Hepatocyte (in vitro differentiated cells): ENCODE measurements around the gene PCBP1. TPM values are rescaled to one million over a fixed set of nuclear protein-coding genes. Genes with fewer than 3 reads are reported as not detected.

Experiments
- DNase-seq: peaks from one replicate; pipeline ENCODE4 v3.0.0-alpha.2; 2016; ENCODE audit warnings: low spot score
- H2AFZ ChIP-seq: fragments of 200-600 bp; sonication (generic); 2 replicates; pipeline ENCODE4 v1.6.0; 2016; ENCODE audit warnings: antibody characterized with exemption, mild to moderate bottlenecking
- H3K27ac ChIP-seq: fragments of 200-600 bp; sonication (generic); 2 replicates; pipeline ENCODE4 v1.5.1; 2016; ENCODE audit warnings: mild to moderate bottlenecking
- H3K27me3 ChIP-seq: fragments of 200-600 bp; sonication (generic); 2 replicates; pipeline ENCODE4 v1.6.1; 2016
- H3K36me3 ChIP-seq: fragments of 200-600 bp; sonication (generic); replicated peaks from 2 replicates; pipeline ENCODE4 v1.5.1; 2016; ENCODE audit warnings: low read depth; ENCODE audit not compliant: insufficient read depth
- H3K4me1 ChIP-seq: fragments of 200-600 bp; sonication (generic); 2 replicates; pipeline ENCODE4 v1.5.1; 2016; ENCODE audit warnings: mild to moderate bottlenecking, moderate library complexity; ENCODE audit not compliant: insufficient read depth
- H3K4me2 ChIP-seq: fragments of 200-600 bp; sonication (generic); 2 replicates; pipeline ENCODE4 v1.6.0; 2016
- H3K4me3 ChIP-seq: fragments of 200-600 bp; sonication (generic); 2 replicates; pipeline ENCODE4 v1.5.1; 2016; ENCODE audit warnings: mild to moderate bottlenecking
- H3K79me2 ChIP-seq: fragments of 200-600 bp; sonication (generic); 2 replicates; pipeline ENCODE4 v1.6.0; 2017; ENCODE audit warnings: mild to moderate bottlenecking
- H3K9me2 ChIP-seq: fragments of 200-600 bp; sonication (generic); replicated peaks from 2 replicates; pipeline ENCODE4 v1.6.0; 2017; ENCODE audit warnings: mild to moderate bottlenecking; ENCODE audit not compliant: insufficient read depth
- H3K9me3 ChIP-seq: fragments of 200-600 bp; sonication (generic); 2 replicates; pipeline ENCODE4 v1.5.1; 2016; ENCODE audit warnings: low read depth, mild to moderate bottlenecking
- H4K20me1 ChIP-seq: fragments of 200-600 bp; sonication (generic); 2 replicates; pipeline ENCODE4 v1.6.0; 2016; ENCODE audit warnings: mild to moderate bottlenecking; ENCODE audit not compliant: insufficient read depth, poor library complexity, severe bottlenecking
- CTCF ChIP-seq: fragments of 200-600 bp; sonication (generic); IDR thresholded peaks from 2 replicates; pipeline ENCODE4 v1.5.1; 2016; ENCODE audit warnings: antibody characterized with exemption, mild to moderate bottlenecking; ENCODE audit not compliant: poor library complexity
- EZH2 ChIP-seq: fragments of 200-600 bp; sonication (generic); IDR thresholded peaks from 2 replicates; pipeline ENCODE4 v1.6.1; 2016; ENCODE audit warnings: antibody characterized with exemption, mild to moderate bottlenecking, borderline replicate concordance
- EZH2phosphoT487 ChIP-seq: fragments of 200-600 bp; sonication (generic); IDR thresholded peaks from one replicate; pipeline ENCODE4 v1.6.1; 2018; ENCODE audit warnings: antibody characterized with exemption, mild to moderate bottlenecking, low read depth, moderate library complexity; ENCODE audit not compliant: unreplicated experiment, severe bottlenecking
- WGBS: methylation state at CpG from one replicate; pipeline ENCODE4 v1.1.6; 2016; ENCODE audit warnings: low lambda C conversion rate; ENCODE audit errors: missing lambda C conversion rate; 5-methylcytosine and 5-hydroxymethylcytosine counted together
- polyA plus RNA-seq: library from polyadenylated mRNA; unstranded; fragments of >200 nt; fragmentation: Nextera tagmentation; extraction: Ambion mirVana; gene quantifications from 2 replicates; pipeline ENCODE4 v1.2.1, GENCODE V29; 2016
- total RNA-seq: library from RNA; depleted of rRNA; stranded (reverse); fragments of >200 nt; gene quantifications from 2 replicates; pipeline ENCODE4 v1.2.3, GENCODE V29; 2014

Gene PCBP1
- total and polyA plus RNA-seq, 2 experiments from 2014 or later = 97.1 to 183 TPM

- Histone ChIP-seq H4K20me1 (no peaks in the 10 kb centered on the region), H3K9me2 (no peaks in the 10 kb centered on the region), H3K27me3 (no peaks in the 10 kb centered on the region), H2AFZ (no peak overlapping the region), H3K4me2 (no peak overlapping the region), H3K4me3 (no peak overlapping the region), H3K27ac (no peak overlapping the region), H3K4me1 (no peaks in the 10 kb centered on the region), H3K36me3 (no peaks in the 10 kb centered on the region), H3K9me3 (no peaks in the 10 kb centered on the region), H3K79me2 (no peaks in the 10 kb centered on the region)
- no peak for DNase-seq
- TF ChIP-seq CTCF (no peak), EZH2 (no peak), EZH2phosphoT487 (no peak)
- WGBS = 90% methylated on average over 2 of the region's 2 CpGs
Measured at GRCh38 chr2:70042246-70042645, 45.0 kb upstream of the PCBP1 start.

- H3K36me3 ChIP-seq = no peaks in the 10 kb centered on the region
- no peaks in the 10 kb centered on the region for H4K20me1 ChIP-seq
- H3K9me3 ChIP-seq = no peaks in the 10 kb centered on the region
- TF ChIP-seq CTCF = no peak
- no peak for TF ChIP-seq EZH2
- no peak for TF ChIP-seq EZH2phosphoT487
- DNase-seq = no peak
- H3K79me2 ChIP-seq = no peaks in the 10 kb centered on the region
- no peaks in the 10 kb centered on the region for H3K4me1 ChIP-seq
- no peak overlapping the region for H3K4me3 ChIP-seq
- H3K27ac ChIP-seq = no peak overlapping the region
- WGBS = 97% methylated on average over 9 of the region's 9 CpGs
- H2AFZ ChIP-seq = no peak overlapping the region
- H3K9me2 ChIP-seq = no peaks in the 10 kb centered on the region
- no peak overlapping the region for H3K4me2 ChIP-seq
- H3K27me3 ChIP-seq = no peaks in the 10 kb centered on the region
Measured at GRCh38 chr2:70043252-70043875, 43.9 kb upstream of the PCBP1 start.

- 91% methylated on average over 15 of the region's 15 CpGs for WGBS
Measured at GRCh38 chr2:70044290-70045040, 42.8 kb upstream of the PCBP1 start.

More at GRCh38 chr2:70044290-70045040, 42.8 kb upstream of the PCBP1 start:
- DNase-seq = peak; percentile 16
- H3K4me1 ChIP-seq = no peaks in the 10 kb centered on the region
- TF ChIP-seq CTCF (no peak), EZH2phosphoT487 (no peak), EZH2 (no peak)
- H2AFZ ChIP-seq = no peak overlapping the region
- no peak overlapping the region for H3K4me2 ChIP-seq
- H3K36me3 ChIP-seq = no peaks in the 10 kb centered on the region
- no peaks in the 10 kb centered on the region for H3K9me2 ChIP-seq
- no peaks in the 10 kb centered on the region for H3K79me2 ChIP-seq
- H3K9me3 ChIP-seq = no peaks in the 10 kb centered on the region
- H4K20me1 ChIP-seq = no peaks in the 10 kb centered on the region
- no peaks in the 10 kb centered on the region for H3K27me3 ChIP-seq
- no peak overlapping the region for H3K27ac ChIP-seq
- no peak overlapping the region for H3K4me3 ChIP-seq
